IMR-90 (cell line): ENCODE measurements around the gene EPHX1. TPM values are rescaled to one million over a fixed set of nuclear protein-coding genes. Genes with fewer than 3 reads are reported as not detected.

Source experiments
- ATAC-seq: fragments of 200-7000 bp; cut with Tn5 transposase; 2 replicates; pipeline ENCODE4 v1.9.1; 2020; ENCODE audit warnings: low read depth, mild to moderate bottlenecking, moderate library complexity
- BruUV-seq: library from RNA; stranded (reverse); fragments of 400-500 nt; replicated peaks from 2 replicates; lab custom pipeline; 2021; lab: Mats Ljungman, UMichigan
- CTCF ChIA-PET: fragments of 300-600 bp; formaldehyde crosslinking; extraction: SDS; loops from one replicate; lab custom pipeline; 2021; ENCODE audit warnings: antibody characterized with exemption; lab: Yijun Ruan, JAX
- POLR2A ChIA-PET: fragments of 300-600 bp; sonication (Branson Sonifier 250); formaldehyde crosslinking; loops from one replicate; lab custom pipeline; 2022; ENCODE audit warnings: antibody characterized with exemption; ENCODE audit not compliant: unreplicated experiment; lab: Charles Lee
- DNase-seq: peaks from one replicate; pipeline ENCODE4 v3.0.0; 2013
- H2AFZ ChIP-seq: replicated peaks from 2 replicates; pipeline ENCODE3; 2013; ENCODE audit warnings: low read length, mild to moderate bottlenecking; ENCODE audit not compliant: poor library complexity
- H2AK5ac ChIP-seq: 2 replicates; pipeline ENCODE4 v1.6.1; 2013; ENCODE audit warnings: low read depth, low read length, inconsistent platforms
- H2AK9ac ChIP-seq: replicated peaks from 2 replicates; pipeline ENCODE3; 2013; ENCODE audit warnings: mild to moderate bottlenecking, low read depth, low read length, moderate library complexity; ENCODE audit not compliant: poor library complexity
- H2BK120ac ChIP-seq: 2 replicates; pipeline ENCODE4 v1.6.1; 2013; ENCODE audit warnings: low read depth, low read length, inconsistent platforms
- H2BK15ac ChIP-seq: 3 replicates; pipeline ENCODE4 v1.6.1; 2013; ENCODE audit warnings: low read depth, low read length, inconsistent platforms
- H2BK20ac ChIP-seq: 2 replicates; pipeline ENCODE4 v1.6.1; 2013; ENCODE audit warnings: low read depth, mild to moderate bottlenecking, inconsistent platforms, low read length, moderate library complexity
- H2BK5ac ChIP-seq: 2 replicates; pipeline ENCODE4 v1.6.1; 2013; ENCODE audit warnings: mild to moderate bottlenecking, low read depth, low read length, inconsistent platforms; ENCODE audit not compliant: poor library complexity, severe bottlenecking
- H3K14ac ChIP-seq: replicated peaks from 2 replicates; pipeline ENCODE4 v1.6.1; 2013; ENCODE audit warnings: low read depth, low read length, inconsistent platforms
- H3K18ac ChIP-seq: 2 replicates; pipeline ENCODE4 v1.6.1; 2013; ENCODE audit warnings: low read depth, low read length, control low read depth
- H3K23ac ChIP-seq: 2 replicates; pipeline ENCODE4 v1.6.1; 2013; ENCODE audit warnings: low read depth, low read length, inconsistent platforms
- H3K27ac ChIP-seq: 2 replicates; pipeline ENCODE4 v1.5.1; 2013; ENCODE audit warnings: mild to moderate bottlenecking, control low read depth, low read length; ENCODE audit not compliant: insufficient read depth
- H3K27me3 ChIP-seq: 2 replicates; pipeline ENCODE4 v1.6.1; 2013; ENCODE audit warnings: low read length; ENCODE audit not compliant: control insufficient read depth, insufficient read depth
- H3K36me3 ChIP-seq: 2 replicates; pipeline ENCODE4 v1.6.1; 2013; ENCODE audit warnings: low read length, mixed read lengths; ENCODE audit not compliant: control insufficient read depth, insufficient read depth
- H3K4ac ChIP-seq: 2 replicates; pipeline ENCODE4 v1.6.1; 2013; ENCODE audit warnings: low read depth, low read length, inconsistent platforms
- H3K4me1 ChIP-seq: 2 replicates; pipeline ENCODE4 v1.6.1; 2013; ENCODE audit warnings: low read length, mixed read lengths; ENCODE audit not compliant: control insufficient read depth, insufficient read depth
- H3K4me2 ChIP-seq: 2 replicates; pipeline ENCODE4 v1.6.1; 2013; ENCODE audit warnings: low read depth, mild to moderate bottlenecking, control low read depth, low read length, moderate library complexity
- H3K4me3 ChIP-seq: 2 replicates; pipeline ENCODE4 v1.5.1; 2013; ENCODE audit warnings: low read depth, mild to moderate bottlenecking, control low read depth, low read length, moderate library complexity; ENCODE audit not compliant: insufficient read depth
- H3K56ac ChIP-seq: 2 replicates; pipeline ENCODE4 v1.6.1; 2013; ENCODE audit warnings: low read length, inconsistent platforms; ENCODE audit not compliant: insufficient read depth; ENCODE audit errors: extremely low read depth
- H3K79me1 ChIP-seq, 2 experiments: 2 replicates each; pipeline ENCODE4 v1.6.1; 2013; ENCODE audit warnings: low read length in 2 of 2, inconsistent platforms in 1 of 2, low read depth in 1 of 2
- H3K9ac ChIP-seq: 2 replicates; pipeline ENCODE4 v1.6.1; 2013; ENCODE audit warnings: low read depth, low read length, control low read depth
- H3K9me1 ChIP-seq: 2 replicates; pipeline ENCODE4 v1.6.1; 2013; ENCODE audit warnings: low read length, inconsistent platforms; ENCODE audit not compliant: insufficient read depth
- H3K9me3 ChIP-seq: 2 replicates; pipeline ENCODE4 v1.6.1; 2013; ENCODE audit warnings: low read length; ENCODE audit not compliant: control insufficient read depth, insufficient read depth
- H4K20me1 ChIP-seq: 2 replicates; pipeline ENCODE4 v1.6.1; 2013; ENCODE audit warnings: low read length, inconsistent platforms; ENCODE audit not compliant: insufficient read depth
- H4K5ac ChIP-seq: 2 replicates; pipeline ENCODE4 v1.6.1; 2013; ENCODE audit warnings: mild to moderate bottlenecking, low read depth, low read length, control low read depth
- H4K8ac ChIP-seq, 2 experiments: 2 replicates each; pipeline ENCODE4 v1.6.1; 2013; ENCODE audit warnings: low read depth in 2 of 2, low read length in 2 of 2, control low read depth in 1 of 2, inconsistent platforms in 1 of 2
- H4K91ac ChIP-seq: 2 replicates; pipeline ENCODE4 v1.6.1; 2013; ENCODE audit warnings: low read depth, low read length, inconsistent platforms; ENCODE audit not compliant: insufficient read depth
- CEBPB ChIP-seq: IDR thresholded peaks from 2 replicates; pipeline ENCODE4 v1.6.1; 2012; ENCODE audit warnings: low read depth, low read length, improper control_type of control experiment
- CHD1 ChIP-seq: IDR thresholded peaks from 2 replicates; pipeline ENCODE4 v1.6.1; 2012; ENCODE audit warnings: low read depth, low read length, improper control_type of control experiment
- MAZ ChIP-seq: IDR thresholded peaks from 2 replicates; pipeline ENCODE4 v1.6.1; 2012; ENCODE audit warnings: low read depth, mild to moderate bottlenecking, low read length, improper control_type of control experiment, moderate library complexity, borderline replicate concordance
- RAD21 ChIP-seq: IDR thresholded peaks from 2 replicates; pipeline ENCODE4 v1.6.1; 2012; ENCODE audit warnings: low read length, improper control_type of control experiment
- RFX5 ChIP-seq: IDR thresholded peaks from 2 replicates; pipeline ENCODE4 v1.8.0; 2012; ENCODE audit warnings: low read depth, mild to moderate bottlenecking, low read length, moderate library complexity
- WGBS, 2 experiments: methylation state at CpG; one replicate each; pipeline versions ENCODE4 v1.1.5 to v1.1.7; 2013; ENCODE audit warnings: missing lambda C conversion rate in 2 of 2; ENCODE audit not compliant: insufficient read length in 1 of 2; ENCODE audit errors: extremely low coverage in 2 of 2; 5-methylcytosine and 5-hydroxymethylcytosine counted together
- dilution Hi-C: fragments of 300-500 bp; cut with HindIII; formaldehyde crosslinking; loops from one replicate; pipeline ENCODE4 v1.14.3; 2018; ENCODE audit warnings: low sequenced_read_pairs; ENCODE audit not compliant: unreplicated experiment
- in situ Hi-C: fragments of 300-500 bp; cut with MboI; formaldehyde crosslinking; loops from 3 replicates; pipeline ENCODE4 v1.14.3; 2019; ENCODE audit warnings: low sequenced_read_pairs, inconsistent platforms, mixed read lengths
- intact Hi-C: fragments of 100-400 bp; cut with micrococcal nuclease; formaldehyde crosslinking; loops from 2 replicates; pipeline ENCODE4 v1.10.0; 2022
- polyA plus RNA-seq, 3 experiments: library from polyadenylated mRNA; depleted of rRNA; stranded (reverse); fragments of >200 nt; gene quantifications; 2 replicates each; pipeline ENCODE4 v1.2.3, GENCODE V29; 2012; ENCODE audit warnings: low replicate concordance in 1 of 3
- total RNA-seq: library from RNA; depleted of rRNA; stranded (reverse); fragments of >200 nt; gene quantifications from 2 replicates; pipeline ENCODE4 v1.2.3, GENCODE V29; 2012
- TF ChIP-seq, protein P1 (sequence below): conservative IDR thresholded peaks from 2 replicates; pipeline ENCODE4 v1.5.1; 2012; ENCODE audit warnings: mild to moderate bottlenecking, low read depth, low read length, improper control_type of control experiment
- TF ChIP-seq, protein P2 (sequence below): fragments of 150-350 bp; IDR thresholded peaks from 2 replicates; pipeline ENCODE4 v1.6.1; 2017; ENCODE audit warnings: mild to moderate bottlenecking, antibody characterized with exemption, low read length, low read depth

EPHX1 gene
- total and polyA plus RNA-seq, 2 of the 4 experiments (the other 2 are of a cell fraction) = 20.3 to 46.3 TPM

GRCh38 chr1:225853441-225853840, 43.5 kb downstream of the EPHX1 start:
- H2AFZ ChIP-seq = peak overlapping the region; percentile 14
- intact Hi-C loops = no loop called here
- TF ChIP-seq CEBPB (no peak), RAD21 (no peak), CHD1 (no peak), MAZ (no peak), RFX5 (no peak)
- TF ChIP-seq, protein P1, sequence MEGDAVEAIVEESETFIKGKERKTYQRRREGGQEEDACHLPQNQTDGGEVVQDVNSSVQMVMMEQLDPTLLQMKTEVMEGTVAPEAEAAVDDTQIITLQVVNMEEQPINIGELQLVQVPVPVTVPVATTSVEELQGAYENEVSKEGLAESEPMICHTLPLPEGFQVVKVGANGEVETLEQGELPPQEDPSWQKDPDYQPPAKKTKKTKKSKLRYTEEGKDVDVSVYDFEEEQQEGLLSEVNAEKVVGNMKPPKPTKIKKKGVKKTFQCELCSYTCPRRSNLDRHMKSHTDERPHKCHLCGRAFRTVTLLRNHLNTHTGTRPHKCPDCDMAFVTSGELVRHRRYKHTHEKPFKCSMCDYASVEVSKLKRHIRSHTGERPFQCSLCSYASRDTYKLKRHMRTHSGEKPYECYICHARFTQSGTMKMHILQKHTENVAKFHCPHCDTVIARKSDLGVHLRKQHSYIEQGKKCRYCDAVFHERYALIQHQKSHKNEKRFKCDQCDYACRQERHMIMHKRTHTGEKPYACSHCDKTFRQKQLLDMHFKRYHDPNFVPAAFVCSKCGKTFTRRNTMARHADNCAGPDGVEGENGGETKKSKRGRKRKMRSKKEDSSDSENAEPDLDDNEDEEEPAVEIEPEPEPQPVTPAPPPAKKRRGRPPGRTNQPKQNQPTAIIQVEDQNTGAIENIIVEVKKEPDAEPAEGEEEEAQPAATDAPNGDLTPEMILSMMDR = no peak
- TF ChIP-seq, protein P2, sequence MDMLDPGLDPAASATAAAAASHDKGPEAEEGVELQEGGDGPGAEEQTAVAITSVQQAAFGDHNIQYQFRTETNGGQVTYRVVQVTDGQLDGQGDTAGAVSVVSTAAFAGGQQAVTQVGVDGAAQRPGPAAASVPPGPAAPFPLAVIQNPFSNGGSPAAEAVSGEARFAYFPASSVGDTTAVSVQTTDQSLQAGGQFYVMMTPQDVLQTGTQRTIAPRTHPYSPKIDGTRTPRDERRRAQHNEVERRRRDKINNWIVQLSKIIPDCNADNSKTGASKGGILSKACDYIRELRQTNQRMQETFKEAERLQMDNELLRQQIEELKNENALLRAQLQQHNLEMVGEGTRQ = no peak
- 95% methylated on average over 7 of the region's 12 CpGs; no CpG with 5 or more reads in 1 of the 2 experiments for WGBS, 2 experiments
- H2AK9ac ChIP-seq = no peak overlapping the region
- H2BK5ac ChIP-seq = no peak overlapping the region
- no peak overlapping the region for H3K4me2 ChIP-seq
- DNase-seq (no peak), ATAC-seq (no peak)
- dilution Hi-C loops = no loop called here
- H4K5ac ChIP-seq = no peak overlapping the region
- no peak overlapping the region for H2AK5ac ChIP-seq
- H3K4me1 ChIP-seq = peaks cover 2% of the 10 kb centered on the region; the same call in 1 of the 2 replicates
- POLR2A ChIA-PET = no interaction called here
- no peak overlapping the region for H3K9ac ChIP-seq
- H3K4me3 ChIP-seq = no peak overlapping the region
- H3K9me1 ChIP-seq = peaks cover 12% of the 10 kb centered on the region
- no peak overlapping the region for H3K14ac ChIP-seq
- no peak overlapping the region for H2BK20ac ChIP-seq
- no peak overlapping the region for H4K8ac ChIP-seq
- CTCF ChIA-PET = no interaction called here
- no peaks in the 10 kb centered on the region for H4K20me1 ChIP-seq
- H4K91ac ChIP-seq = no peak overlapping the region
- H3K79me1 ChIP-seq = no peaks in the 10 kb centered on the region
- no peak overlapping the region for H3K18ac ChIP-seq
- no peaks in the 10 kb centered on the region for H3K27me3 ChIP-seq
- H3K23ac ChIP-seq = no peak overlapping the region
- no peaks in the 10 kb centered on the region for H3K9me3 ChIP-seq
- no peak overlapping the region for H2BK120ac ChIP-seq
- H2BK15ac ChIP-seq = no peak overlapping the region
- peaks cover 31% of the 10 kb centered on the region for H3K36me3 ChIP-seq
- no peak overlapping the region for H3K27ac ChIP-seq
- no peak overlapping the region for H3K4ac ChIP-seq
- no TSS peak for BruUV-seq
- no peak overlapping the region for H3K56ac ChIP-seq
- in situ Hi-C loops = no loop called here
